RWPE1 (cell line): ENCODE data around the gene LY6G5B.
"Not testable (repeated sequence)": the region's sequence is repeated elsewhere in the genome, so short reads cannot be mapped to it uniquely, and the experiment has no call there.

Source experiments
- CTCF ChIA-PET: fragments of 350-600 bp; sonication (Branson Sonifier 250); formaldehyde crosslinking; extraction: SDS; loops from one replicate; lab custom pipeline; 2021; lab: Yijun Ruan, JAX
- POLR2A ChIA-PET: fragments of 400-600 bp; formaldehyde crosslinking; extraction: SDS; loops from one replicate; lab custom pipeline; 2020; ENCODE audit warnings: antibody characterized with exemption; ENCODE audit not compliant: low non-redundant PET; lab: Yijun Ruan, JAX
- DNase-seq: peaks from one replicate; pipeline ENCODE4 v3.0.0; 2012; ENCODE audit warnings: low spot score
- H3K27ac ChIP-seq: fragments of 450-650 bp; 2 replicates; pipeline ENCODE4 v1.5.1; 2017
- CTCF ChIP-seq: fragments of 450-650 bp; conservative IDR thresholded peaks from 2 replicates; pipeline ENCODE4 v1.5.1; 2017; ENCODE audit warnings: low read depth, mild to moderate bottlenecking

The LY6G5B gene

GRCh38 chr6:31705931-31706330 lies 36.2 kb downstream of the LY6G5B start:
- DNase-seq = no peak
- H3K27ac ChIP-seq = no peak overlapping the region
- CTCF ChIA-PET = interaction anchor here (1.0 kb wide), 1 partner anchor 24 kb away, joined by 3 read pairs; no protein-coding TSS in a partner anchor
- no peak for TF ChIP-seq CTCF
- POLR2A ChIA-PET = no interaction called here

GRCh38 chr6:31706599-31706998 lies 36.8 kb downstream of the LY6G5B start, which contains the start of gene LY6G6F:
LY6G6F (plus strand) TSS chr6:31706866; CDS start chr6:31706907, 41 bp downstream.
- POLR2A ChIA-PET = no interaction called here
- CTCF ChIA-PET = interaction anchor here (1.0 kb wide), 1 partner anchor 23 kb away, joined by 3 read pairs; no protein-coding TSS in a partner anchor
- no peak within 1 kb of the TSS for H3K27ac ChIP-seq
- DNase-seq = no peak
- TF ChIP-seq CTCF = no peak

- no peak overlapping the region for H3K27ac ChIP-seq
- TF ChIP-seq CTCF = no peak
- ChIA-PET POLR2A (interaction anchor here (0.6 kb wide), 1 partner anchor 127 kb away, joined by 4 read pairs; no protein-coding TSS in a partner anchor), CTCF (no interaction called here)
- DNase-seq = no peak
These were observed 37.9 kb downstream of the LY6G5B start for GRCh38 chr6:31707701-31708100.

GRCh38 chr6:31708224-31708623 lies 38.4 kb downstream of the LY6G5B start:
- ChIA-PET POLR2A (no interaction called here), CTCF (no interaction called here)
- H3K27ac ChIP-seq = no peak overlapping the region
- TF ChIP-seq CTCF = no peak
- DNase-seq = no peak

- POLR2A ChIA-PET, DNase-seq: not testable (repeated sequence)
- CTCF ChIA-PET = interaction anchor here (0.9 kb wide), 1 partner anchor 19 kb away, joined by 4 read pairs; no protein-coding TSS in a partner anchor
- 0 out of 2 replicates have a peak overlapping the region, but pooled peaks have one; percentile 84 for H3K27ac ChIP-seq
These were observed 39.4 kb downstream of the LY6G5B start for GRCh38 chr6:31709157-31709556.

GRCh38 chr6:31710523-31711219 lies 40.9 kb downstream of the LY6G5B start:
- ChIA-PET POLR2A (interaction anchor here (0.5 to 1.1 kb wide), 2 partner anchors 19 to 24 kb away, joined by 3 to 7 read pairs; partner anchors contain the start of gene DDAH2), CTCF (interaction anchor here (0.5 to 1.7 kb wide), 2 partner anchors 19 to 146 kb away, joined by 5 to 6 read pairs; no protein-coding TSS in a partner anchor)
- DNase-seq = no peak
- TF ChIP-seq CTCF = no peak
- peak overlapping the region; percentile 84 for H3K27ac ChIP-seq
